ENCODE measurements around the gene ANXA8.
"Not testable (repeated sequence)": the region's sequence is repeated elsewhere in the genome, so short reads cannot be mapped to it uniquely, and the experiment has no call there.

Gene ANXA8

GRCh38 chr10:47483923-47484322, at the start of gene ANXA8:
ANXA8 (minus strand) TSS chr10:47484115; CDS start chr10:47483933, 182 bp downstream.
- not testable (repeated sequence) for DNase-seq (ENCODE audit: low read depth in 1 of 2, low spot score in 1 of 2)

- not testable (repeated sequence) for DNase-seq (ENCODE audit: low read depth in 1 of 2, low spot score in 1 of 2)
These were observed 39.6 kb upstream of the ANXA8 start, which contains the start of gene AGAP9 for GRCh38 chr10:47523475-47523874. AGAP9 (minus strand) TSS chr10:47523638; CDS start chr10:47523526, 112 bp downstream.

DNA sequence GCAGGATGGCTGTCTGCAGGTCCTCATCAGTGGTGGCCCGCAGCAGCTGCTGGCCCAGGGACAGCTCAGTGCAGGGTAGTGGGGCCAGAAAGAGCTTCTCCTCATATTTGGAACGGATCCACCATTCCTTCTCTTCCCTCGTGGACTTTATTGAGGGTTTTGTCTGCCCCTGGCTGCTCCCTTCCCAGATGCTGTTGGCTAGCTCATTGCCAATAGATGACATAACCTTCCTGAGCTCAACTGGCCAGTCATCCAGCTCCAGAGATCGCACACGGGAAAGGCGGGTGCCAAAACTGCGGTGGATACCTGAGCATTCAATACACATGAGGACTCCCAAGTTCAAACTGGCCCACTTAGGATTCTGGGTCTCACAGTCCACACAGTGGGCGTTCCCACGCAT, 18.4 kb upstream of the ANXA8 start:
- not testable (repeated sequence) for DNase-seq (ENCODE audit: low read depth in 1 of 2, low spot score in 1 of 2)

GRCh38 chr10:47494226-47494625, 10.3 kb upstream of the ANXA8 start:
- DNase-seq (ENCODE audit: low read depth in 1 of 2, low spot score in 1 of 2) = not testable (repeated sequence)

- DNase-seq (ENCODE audit: low read depth in 1 of 2, low spot score in 1 of 2) = not testable (repeated sequence)
These were observed 7.7 kb upstream of the ANXA8 start, which contains the start of gene FAM25G for GRCh38 chr10:47491600-47491999. FAM25G (minus strand) TSS chr10:47491700; CDS start chr10:47491674, 26 bp downstream.

DNA sequence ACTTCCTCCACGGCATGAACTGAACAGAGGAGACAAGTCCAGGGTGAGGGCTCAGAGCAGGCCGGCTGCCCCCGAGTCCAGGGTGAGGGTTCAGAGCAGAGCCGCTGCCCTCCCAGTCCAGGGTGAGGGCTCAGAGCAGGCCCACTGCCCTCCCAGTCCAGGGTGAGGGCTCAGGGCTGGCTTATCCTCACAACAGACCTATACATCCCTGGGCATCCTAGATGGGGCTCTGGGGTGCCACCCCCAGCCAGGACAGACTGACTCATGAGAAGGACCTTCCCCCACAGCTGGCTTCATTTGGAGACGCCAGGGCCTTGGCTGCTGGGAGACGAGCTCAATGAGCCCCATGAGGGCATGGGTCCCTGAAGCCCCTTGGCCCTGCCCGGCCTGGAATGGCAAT, 5.7 kb upstream of the ANXA8 start:
- not testable (repeated sequence) for DNase-seq (ENCODE audit: low read depth in 1 of 2, low spot score in 1 of 2)

DNA sequence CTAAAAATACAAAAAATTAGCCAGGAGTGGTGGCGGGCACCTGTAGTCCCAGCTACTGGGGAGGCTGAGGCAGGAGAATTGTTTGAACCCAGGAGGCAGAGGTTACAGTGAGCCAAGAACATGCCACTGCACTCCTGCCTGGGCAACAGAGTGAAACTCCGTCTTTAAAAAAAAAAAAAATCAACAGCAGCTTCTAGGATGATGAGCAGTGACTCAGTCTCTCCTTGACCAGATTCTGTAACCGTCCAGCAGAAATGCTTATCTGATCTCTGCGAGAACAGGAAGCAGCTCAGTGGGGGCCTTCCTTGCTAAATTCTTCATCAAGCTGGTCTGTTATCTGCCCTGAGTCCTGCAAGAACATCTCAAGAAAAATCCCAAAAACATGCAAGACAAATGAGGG, 2.0 kb upstream of the ANXA8 start:
- DNase-seq (ENCODE audit: low read depth in 1 of 2, low spot score in 1 of 2) = not testable (repeated sequence)

DNA sequence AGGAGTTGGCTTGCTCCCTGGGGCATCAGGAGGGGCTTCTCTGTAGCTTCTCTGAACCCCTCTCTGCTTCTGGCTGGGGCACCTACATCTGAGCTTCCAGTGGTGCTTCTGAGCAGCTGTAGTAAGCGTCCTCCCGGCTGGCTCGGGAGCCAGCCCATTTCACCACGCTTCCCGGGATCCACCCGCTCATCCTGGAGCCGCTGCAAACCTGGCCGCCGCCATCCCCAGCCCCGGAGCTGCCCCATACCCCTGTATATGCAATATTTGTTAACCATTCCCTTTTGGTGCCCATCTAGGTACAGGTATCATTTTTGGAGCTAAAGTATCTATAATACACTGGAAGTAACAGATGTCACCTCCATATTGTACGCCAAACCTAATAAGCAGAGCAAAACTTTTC, 871 bp upstream of the ANXA8 start:
- not testable (repeated sequence) for DNase-seq (ENCODE audit: low read depth in 1 of 2, low spot score in 1 of 2)

GRCh38 chr10:47482367-47482766, 1.5 kb downstream of the ANXA8 start:
- not testable (repeated sequence) for DNase-seq (ENCODE audit: low read depth in 1 of 2, low spot score in 1 of 2)

DNA sequence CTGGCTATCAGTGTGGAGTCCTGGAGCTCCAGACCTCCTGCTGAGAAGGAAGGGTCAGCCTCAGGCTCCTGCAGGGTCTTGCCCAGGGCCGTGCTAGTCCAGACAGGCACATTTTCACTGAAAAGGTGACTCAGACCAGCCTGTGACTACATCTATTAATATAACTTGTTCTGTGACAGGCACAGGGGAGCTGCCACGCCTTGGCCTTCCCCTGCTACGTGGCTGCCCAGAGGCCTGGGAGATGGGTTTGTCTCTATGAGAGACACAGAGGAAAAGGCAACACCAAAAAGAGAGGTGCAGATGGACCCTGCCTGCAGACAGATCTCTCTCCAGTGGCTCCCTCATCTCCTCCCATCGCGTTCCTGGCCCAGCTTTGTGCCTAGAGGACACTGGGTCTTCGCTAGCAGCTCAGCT, 2.1 kb downstream of the ANXA8 start:
- not testable (repeated sequence) for DNase-seq (ENCODE audit: low read depth in 1 of 2, low spot score in 1 of 2)

- DNase-seq (ENCODE audit: low read depth in 1 of 2, low spot score in 1 of 2) = not testable (repeated sequence)
These were observed 2.6 kb downstream of the ANXA8 start for GRCh38 chr10:47481182-47481766.

DNA sequence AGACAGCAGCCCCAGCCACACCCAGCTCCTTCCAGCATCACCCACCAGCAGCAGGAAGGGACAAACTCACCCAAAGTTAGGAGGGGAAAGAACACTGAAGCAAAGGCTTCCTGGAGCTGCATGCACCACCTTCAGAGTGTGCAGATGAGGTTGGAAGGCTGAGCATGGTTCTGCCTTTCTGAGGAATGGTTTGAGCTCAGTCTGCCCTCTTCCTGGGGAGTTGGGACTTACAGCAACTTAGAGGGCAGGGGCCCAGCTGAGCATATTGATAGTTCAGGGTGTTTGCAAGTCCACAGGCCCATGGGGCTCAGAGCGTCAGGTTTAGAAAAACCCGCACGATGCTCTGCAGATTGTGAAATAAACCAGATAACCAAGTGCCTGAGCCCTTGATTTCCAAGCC, 3.8 kb downstream of the ANXA8 start:
- not testable (repeated sequence) for DNase-seq (ENCODE audit: low read depth in 1 of 2, low spot score in 1 of 2)

- not testable (repeated sequence) for DNase-seq (ENCODE audit: low read depth in 1 of 2, low spot score in 1 of 2)
These were observed 5.8 kb downstream of the ANXA8 start for GRCh38 chr10:47478114-47478513.

DNA sequence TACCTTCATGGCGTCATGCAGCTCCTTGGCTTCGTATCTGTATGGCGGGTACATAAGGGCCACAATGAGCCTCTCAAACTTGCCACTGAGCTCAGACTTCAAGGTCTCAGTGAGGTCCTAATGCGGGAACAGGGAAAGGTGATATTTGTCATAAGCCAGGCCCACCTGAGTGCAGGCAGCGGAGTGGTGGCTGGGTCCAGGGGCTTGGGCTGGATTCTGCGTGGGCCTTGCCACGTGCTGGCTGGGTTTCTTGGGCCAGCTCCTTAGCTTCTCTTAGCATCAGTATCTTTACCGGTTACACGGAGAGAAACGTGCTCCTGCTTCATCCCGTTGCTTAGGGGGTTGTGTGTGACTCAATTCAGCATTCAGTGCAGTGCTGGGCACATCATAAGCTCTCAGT, 6.8 kb downstream of the ANXA8 start:
- not testable (repeated sequence) for DNase-seq (ENCODE audit: low read depth in 1 of 2, low spot score in 1 of 2)

- not testable (repeated sequence) for DNase-seq (ENCODE audit: low read depth in 1 of 2, low spot score in 1 of 2)
These were observed 8.8 kb downstream of the ANXA8 start for GRCh38 chr10:47475101-47475500.

GRCh38 chr10:47473516-47473915, 10.4 kb downstream of the ANXA8 start:
- not testable (repeated sequence) for DNase-seq (ENCODE audit: low read depth in 1 of 2, low spot score in 1 of 2)

DNA sequence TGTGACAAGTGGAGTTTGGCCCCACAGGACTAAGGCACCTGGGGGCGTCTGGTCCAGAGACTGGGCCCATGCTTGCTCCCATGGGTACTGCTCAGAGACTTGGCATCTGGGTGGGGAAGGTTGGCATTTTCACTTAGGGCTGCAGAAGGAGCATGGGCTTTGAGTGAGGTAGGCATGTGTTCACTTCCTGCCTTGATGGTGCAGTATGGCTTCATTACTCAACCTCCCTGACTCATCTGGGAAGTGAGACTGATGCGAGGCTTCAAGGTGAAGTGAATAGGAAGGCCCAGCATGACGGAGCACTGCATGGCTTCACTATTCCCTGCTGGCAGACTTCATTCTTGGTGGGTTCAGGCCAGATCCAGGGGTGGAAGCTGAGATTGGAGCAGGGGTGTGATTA, 11.3 kb downstream of the ANXA8 start:
- not testable (repeated sequence) for DNase-seq (ENCODE audit: low read depth in 1 of 2, low spot score in 1 of 2)

GRCh38 chr10:47472072-47472471, 11.8 kb downstream of the ANXA8 start:
- DNase-seq (ENCODE audit: low read depth in 1 of 2, low spot score in 1 of 2) = not testable (repeated sequence)

DNA sequence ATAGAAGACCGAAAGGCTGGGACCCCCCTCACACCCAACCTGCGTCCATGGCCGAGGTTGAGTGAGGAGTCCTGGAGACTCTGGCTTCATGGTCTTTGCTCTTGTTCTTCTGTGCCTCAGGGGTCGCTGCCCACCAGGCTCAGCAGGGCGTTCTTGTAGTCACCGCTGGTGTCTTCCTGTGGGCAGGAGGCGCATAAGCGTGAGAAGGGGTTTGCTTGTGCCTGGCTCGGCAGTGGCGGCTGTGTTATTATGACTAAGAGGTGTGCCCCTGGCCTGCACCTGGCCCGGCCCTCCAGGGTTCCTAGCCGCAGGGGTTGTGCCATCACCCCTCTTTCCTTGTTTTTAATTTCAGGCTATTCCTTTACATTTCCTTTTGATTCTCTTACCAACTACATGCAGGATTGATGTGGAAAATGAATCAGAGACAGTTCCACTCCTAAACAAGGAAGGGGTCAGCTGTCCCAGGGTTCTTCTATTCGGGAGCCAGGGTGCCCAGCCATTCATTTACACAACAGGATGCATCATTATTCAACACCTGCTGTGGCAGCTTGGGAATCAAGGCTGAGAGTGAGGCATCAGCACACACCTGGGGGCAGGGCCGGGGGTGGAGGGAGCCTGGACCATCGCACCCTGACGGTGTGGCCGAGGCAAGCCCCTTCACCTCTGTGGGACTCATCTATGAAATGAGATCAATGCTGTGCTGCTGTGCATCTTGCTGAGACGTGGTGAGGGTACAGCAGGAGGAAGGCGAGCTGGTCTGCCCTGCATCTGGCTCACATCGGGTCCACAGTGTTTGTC, 15.0 kb downstream of the ANXA8 start:
- DNase-seq (ENCODE audit: low read depth in 1 of 2, low spot score in 1 of 2) = not testable (repeated sequence)

GRCh38 chr10:47467957-47468356, 16.0 kb downstream of the ANXA8 start:
- DNase-seq (ENCODE audit: low read depth in 1 of 2, low spot score in 1 of 2) = not testable (repeated sequence)

- not testable (repeated sequence) for DNase-seq (ENCODE audit: low read depth in 1 of 2, low spot score in 1 of 2)
These were observed 16.5 kb downstream of the ANXA8 start for GRCh38 chr10:47467458-47467857.

Measured in activated T-helper 1 cell treated with anti-CD3 and anti-CD28 coated beads, Interleukin-2, amount 50 U/mL, for 16 hours (primary cell).